Measurements from ENCODE around the gene ARID3A. TPM values are rescaled to one million over a fixed set of nuclear protein-coding genes. Genes with fewer than 3 reads are reported as not detected.

ARID3A gene
- total and polyA plus RNA-seq, 2 of the 13 experiments (the other 11 are each of a cell fraction or from before 2014, with no cell fraction given): 71.3 to 77.9 TPM

GRCh38 chr19:917323-918151 is 8.3 kb upstream of the ARID3A start, which contains the start of gene KISS1R (continued):
- 0 out of 2 replicates have a peak, but pooled peaks have one; percentile 25 for TF ChIP-seq SALL2 (CRISPR knock-in tag; IDR thresholded peaks at IDR 0.05)
- TF ChIP-seq ZSCAN31 (CRISPR knock-in tag; IDR thresholded peaks at IDR 0.05; ENCODE audit: low read depth): peak; percentile 31; the same call in 1 of the 2 replicates
- no peak for TF ChIP-seq SOX13 (IDR thresholded peaks at IDR 0.05)
- peak in 1 of 2 experiments; percentile 36; a peak in 1 of 4 replicates for TF ChIP-seq SOX13 (CRISPR knock-in tag; conservative IDR thresholded peaks at IDR 0.05 in 1 of 2, IDR thresholded peaks at IDR 0.05 in 1 of 2)
- TF ChIP-seq HOXA5 (CRISPR knock-in tag; IDR thresholded peaks at IDR 0.05): peak; percentile 75; the same call in 1 of the 2 replicates
- TF ChIP-seq MEIS2 (CRISPR knock-in tag; IDR thresholded peaks at IDR 0.05): no peak
- TF ChIP-seq CREB3 (CRISPR knock-in tag; IDR thresholded peaks at IDR 0.05): peak; percentile 92
- no peak for TF ChIP-seq ZNF572 (CRISPR knock-in tag; IDR thresholded peaks at IDR 0.05)
- TF ChIP-seq RAD21 (CRISPR knock-in tag; IDR thresholded peaks at IDR 0.05): peak; percentile 92
- peak; percentile 36; the same call in 1 of the 2 replicates for TF ChIP-seq FOXK1 (CRISPR knock-in tag; IDR thresholded peaks at IDR 0.05; ENCODE audit: borderline replicate concordance, low read depth)
- peak; percentile 96 for TF ChIP-seq ZNF713 (CRISPR knock-in tag; IDR thresholded peaks at IDR 0.05)
- no peak for TF ChIP-seq MEIS1 (CRISPR knock-in tag; IDR thresholded peaks at IDR 0.05; ENCODE audit: borderline replicate concordance)
- 0 out of 2 replicates have a peak, but pooled peaks have one; percentile 41 for TF ChIP-seq ZNF276 (CRISPR knock-in tag; IDR thresholded peaks at IDR 0.05; ENCODE audit: low read depth)
- TF ChIP-seq ZNF468 (CRISPR knock-in tag; IDR thresholded peaks at IDR 0.05): 0 out of 2 replicates have a peak, but pooled peaks have one; percentile 79
- 0 out of 2 replicates have a peak, but pooled peaks have one; percentile 34 for TF ChIP-seq DMAP1 (CRISPR knock-in tag; IDR thresholded peaks at IDR 0.05)
- peak; percentile 62 for TF ChIP-seq MAZ (IDR thresholded peaks at IDR 0.05; ENCODE audit: borderline replicate concordance, low read depth, low read length)
- TF ChIP-seq MAZ (CRISPR knock-in tag; IDR thresholded peaks at IDR 0.05; ENCODE audit: low read depth): peak; percentile 88; the same call in 1 of the 2 replicates
- TF ChIP-seq, protein P1, sequence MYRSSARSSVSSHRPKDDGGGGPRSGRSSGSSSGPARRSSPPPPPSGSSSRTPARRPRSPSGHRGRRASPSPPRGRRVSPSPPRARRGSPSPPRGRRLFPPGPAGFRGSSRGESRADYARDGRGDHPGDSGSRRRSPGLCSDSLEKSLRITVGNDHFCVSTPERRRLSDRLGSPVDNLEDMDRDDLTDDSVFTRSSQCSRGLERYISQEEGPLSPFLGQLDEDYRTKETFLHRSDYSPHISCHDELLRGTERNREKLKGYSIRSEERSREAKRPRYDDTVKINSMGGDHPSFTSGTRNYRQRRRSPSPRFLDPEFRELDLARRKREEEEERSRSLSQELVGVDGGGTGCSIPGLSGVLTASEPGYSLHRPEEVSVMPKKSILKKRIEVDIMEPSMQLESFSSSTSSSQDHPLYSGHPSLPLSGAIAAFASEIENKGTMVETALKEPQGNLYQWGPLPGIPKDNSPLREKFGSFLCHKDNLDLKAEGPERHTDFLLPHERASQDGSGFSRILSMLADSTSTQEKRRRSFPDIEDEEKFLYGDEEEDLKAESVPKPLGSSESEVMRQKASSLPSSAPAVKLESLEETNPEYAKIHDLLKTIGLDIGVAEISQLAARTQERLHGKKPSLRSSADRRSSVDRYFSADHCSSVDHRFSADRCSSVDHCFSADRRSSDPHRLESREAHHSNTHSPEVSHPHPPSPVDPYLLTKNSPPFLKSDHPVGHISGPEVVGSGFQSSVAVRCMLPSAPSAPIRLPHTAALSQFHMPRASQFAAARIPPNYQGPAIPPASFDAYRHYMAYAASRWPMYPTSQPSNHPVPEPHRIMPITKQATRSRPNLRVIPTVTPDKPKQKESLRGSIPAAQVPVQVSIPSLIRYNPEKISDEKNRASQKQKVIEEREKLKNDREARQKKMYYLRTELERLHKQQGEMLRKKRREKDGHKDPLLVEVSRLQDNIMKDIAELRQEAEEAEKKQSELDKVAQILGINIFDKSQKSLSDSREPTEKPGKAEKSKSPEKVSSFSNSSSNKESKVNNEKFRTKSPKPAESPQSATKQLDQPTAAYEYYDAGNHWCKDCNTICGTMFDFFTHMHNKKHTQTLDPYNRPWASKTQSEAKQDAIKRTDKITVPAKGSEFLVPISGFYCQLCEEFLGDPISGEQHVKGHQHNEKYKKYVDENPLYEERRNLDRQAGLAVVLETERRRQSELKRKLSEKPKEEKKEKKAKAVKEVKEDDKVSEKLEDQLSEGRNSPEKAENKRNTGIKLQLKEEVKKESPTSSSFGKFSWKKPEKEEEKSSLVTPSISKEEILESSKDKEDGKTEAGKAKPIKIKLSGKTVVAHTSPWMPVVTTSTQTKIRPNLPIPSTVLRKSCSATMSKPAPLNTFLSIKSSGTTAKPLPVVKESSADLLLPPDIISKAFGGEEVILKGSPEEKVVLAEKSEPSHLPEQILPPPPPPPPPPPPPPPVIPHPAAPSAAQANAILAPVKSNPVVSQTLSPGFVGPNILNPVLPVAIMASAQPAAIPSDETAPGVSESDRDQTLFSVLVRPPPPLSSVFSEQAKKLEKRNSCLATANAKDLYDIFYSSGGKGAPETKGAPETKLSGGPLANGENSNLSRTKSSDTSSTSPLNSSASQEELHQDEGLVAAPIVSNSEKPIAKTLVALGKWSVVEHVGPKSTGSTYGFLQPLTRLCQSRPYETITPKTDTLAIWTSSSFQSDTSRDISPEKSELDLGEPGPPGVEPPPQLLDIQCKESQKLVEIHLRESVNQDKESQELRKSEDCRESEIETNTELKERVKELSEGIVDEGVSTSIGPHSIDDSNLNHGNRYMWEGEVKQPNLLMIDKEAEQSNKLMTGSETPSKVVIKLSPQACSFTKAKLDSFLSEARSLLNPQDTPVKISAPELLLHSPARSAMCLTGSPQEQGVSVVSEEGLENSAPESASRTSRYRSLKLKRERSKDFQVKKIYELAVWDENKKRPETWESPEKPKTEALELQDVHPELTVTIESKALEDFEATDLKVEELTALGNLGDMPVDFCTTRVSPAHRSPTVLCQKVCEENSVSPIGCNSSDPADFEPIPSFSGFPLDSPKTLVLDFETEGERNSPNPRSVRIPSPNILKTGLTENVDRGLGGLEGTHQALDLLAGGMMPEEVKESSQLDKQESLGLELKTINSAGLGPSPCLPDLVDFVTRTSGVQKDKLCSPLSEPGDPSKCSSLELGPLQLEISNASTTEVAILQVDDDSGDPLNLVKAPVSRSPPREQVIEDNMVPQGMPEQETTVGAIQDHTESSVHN (CRISPR knock-in tag; IDR thresholded peaks at IDR 0.05): no peak

All from HepG2 (cell line).